GM12878 (cell line): ENCODE results near the gene CMSS1. TPM values are rescaled to one million over a fixed set of nuclear protein-coding genes. Genes with fewer than 3 reads are reported as not detected.

Source experiments
- ATAC-seq: fragments of 200-7000 bp; cut with Tn5 transposase; 3 replicates; pipeline ENCODE4 v1.9.1; 2020; ENCODE audit warnings: mild to moderate bottlenecking, moderate library complexity
- BruUV-seq: library from RNA; stranded (reverse); fragments of 400-500 nt; replicated peaks from 2 replicates; lab custom pipeline; 2021; lab: Mats Ljungman, UMichigan
- CTCF ChIA-PET: fragments of 300-600 bp; sonication (Branson Sonifier 250); formaldehyde crosslinking; extraction: SDS; loops from one replicate; lab custom pipeline; 2021; ENCODE audit warnings: inconsistent platforms; lab: Yijun Ruan, JAX
- POLR2A ChIA-PET: fragments of 350-600 bp; formaldehyde crosslinking; extraction: SDS; loops from one replicate; lab custom pipeline; 2021; ENCODE audit warnings: inconsistent platforms; lab: Charles Lee
- RAD21 ChIA-PET: fragments of 300-600 bp; sonication (Branson Sonifier 250); formaldehyde crosslinking; loops from one replicate; lab custom pipeline; 2023; ENCODE audit warnings: antibody characterized with exemption; ENCODE audit not compliant: unreplicated experiment; lab: Charles Lee
- SMC1A ChIA-PET: fragments of 300-600 bp; sonication (Branson Sonifier 250); formaldehyde crosslinking; loops from one replicate; lab custom pipeline; 2023; ENCODE audit not compliant: unreplicated experiment, uncharacterized antibody; lab: Charles Lee
- DNase-seq: peaks from one replicate; pipeline ENCODE4 v3.0.0-alpha.2; 2011; ENCODE audit warnings: low read depth, low spot score
- FAIRE-seq: peaks from 3 replicates; lab custom pipeline; 2011; peaks lifted over from hg19 to GRCh38; lab: Jason Lieb, UNC
- H2AFZ ChIP-seq: 2 replicates; pipeline ENCODE4 v1.6.0; 2011; ENCODE audit warnings: low read depth, low read length, control low read depth; ENCODE audit not compliant: control insufficient read depth
- H3K27ac ChIP-seq: 2 replicates; pipeline ENCODE4 v1.5.1; 2011; ENCODE audit warnings: control low read depth; ENCODE audit not compliant: control insufficient read depth, insufficient read depth
- H3K27me3 ChIP-seq, 2 experiments: replicated peaks in 1 of 2; 2 replicates each; pipeline versions ENCODE4 v1.6.0 to v1.6.1; 2011; ENCODE audit warnings: low read length in 1 of 2; ENCODE audit not compliant: control insufficient read depth in 2 of 2, insufficient read depth in 2 of 2
- H3K36me3 ChIP-seq, 2 experiments: 2 replicates each; pipeline ENCODE4 v1.5.1; 2011; ENCODE audit warnings: low read length in 1 of 2; ENCODE audit not compliant: control insufficient read depth in 2 of 2, insufficient read depth in 2 of 2
- H3K4me1 ChIP-seq: 2 replicates; pipeline ENCODE4 v1.6.1; 2011; ENCODE audit warnings: mild to moderate bottlenecking, low read length, moderate library complexity, mixed read lengths; ENCODE audit not compliant: control insufficient read depth, insufficient read depth
- H3K4me2 ChIP-seq: 2 replicates; pipeline ENCODE4 v1.6.0; 2011; ENCODE audit warnings: control low read depth; ENCODE audit not compliant: control insufficient read depth, insufficient read depth
- H3K4me3 ChIP-seq: fragments of 200-600 bp; sonication (generic); 2 replicates; pipeline ENCODE4 v1.5.1; 2016
- H3K79me2 ChIP-seq: 2 replicates; pipeline ENCODE4 v1.6.0; 2011; ENCODE audit warnings: low read length; ENCODE audit not compliant: control insufficient read depth, insufficient read depth
- H3K9ac ChIP-seq: 2 replicates; pipeline ENCODE4 v1.8.0; 2011; ENCODE audit warnings: low read length, control low read depth, mixed read lengths; ENCODE audit not compliant: control insufficient read depth, insufficient read depth
- H3K9me3 ChIP-seq: replicated peaks from 3 replicates; pipeline ENCODE4 v1.5.1; 2011; ENCODE audit warnings: mild to moderate bottlenecking, low read length; ENCODE audit not compliant: control insufficient read depth, insufficient read depth
- H4K20me1 ChIP-seq: 2 replicates; pipeline ENCODE4 v1.6.0; 2011; ENCODE audit not compliant: control insufficient read depth, insufficient read depth
- BHLHE40 ChIP-seq, 2 experiments: fragments of 450-650 bp in 1 of 2; IDR thresholded peaks; 2 replicates each; pipeline ENCODE4 v1.6.1; 2011 to 2017; ENCODE audit warnings: low read depth in 2 of 2, borderline replicate concordance in 1 of 2, improper control_type of control experiment in 1 of 2, low read length in 1 of 2, mild to moderate bottlenecking in 1 of 2
- CBFB ChIP-seq: IDR thresholded peaks from 2 replicates; pipeline ENCODE4 v1.6.1; 2016; ENCODE audit warnings: antibody characterized with exemption, low read depth
- FOXK2 ChIP-seq: fragments of 450-650 bp; IDR thresholded peaks from 2 replicates; pipeline ENCODE4 v1.6.1; 2017; ENCODE audit warnings: mild to moderate bottlenecking, moderate library complexity
- MEF2B ChIP-seq: fragments of 450-650 bp; IDR thresholded peaks from 2 replicates; pipeline ENCODE4 v1.6.1; 2018; ENCODE audit warnings: mild to moderate bottlenecking, moderate library complexity; ENCODE audit not compliant: partially characterized antibody, poor library complexity, severe bottlenecking
- NFXL1 ChIP-seq: fragments of 450-650 bp; IDR thresholded peaks from 2 replicates; pipeline ENCODE4 v1.6.1; 2017; ENCODE audit warnings: antibody characterized with exemption, mild to moderate bottlenecking, borderline replicate concordance
- NR2C2 ChIP-seq: IDR thresholded peaks from 2 replicates; pipeline ENCODE4 v1.6.1; 2011; ENCODE audit warnings: borderline replicate concordance, low read depth; ENCODE audit not compliant: control insufficient read depth, insufficient read length
- PKNOX1 ChIP-seq: fragments of 450-650 bp; IDR thresholded peaks from 2 replicates; pipeline ENCODE4 v1.6.1; 2016; ENCODE audit warnings: mild to moderate bottlenecking
- POLR2AphosphoS2 ChIP-seq: IDR thresholded peaks from 2 replicates; pipeline ENCODE4 v1.6.1; 2011; ENCODE audit warnings: low read depth, mild to moderate bottlenecking, low read length, improper control_type of control experiment, moderate library complexity
- RAD21 ChIP-seq: IDR thresholded peaks from 2 replicates; pipeline ENCODE4 v1.6.1; 2011; ENCODE audit warnings: mild to moderate bottlenecking, low read depth, low read length, moderate library complexity; ENCODE audit not compliant: insufficient read depth
- USF1 ChIP-seq: IDR thresholded peaks from 2 replicates; pipeline ENCODE4 v1.6.1; 2011; ENCODE audit warnings: borderline replicate concordance, low read depth, mild to moderate bottlenecking, moderate library complexity, mixed read lengths, low read length; ENCODE audit not compliant: insufficient read depth; ENCODE audit errors: extremely low read length
- ZBED1 ChIP-seq: IDR thresholded peaks from 2 replicates; pipeline ENCODE4 v1.6.1; 2016; ENCODE audit warnings: borderline replicate concordance
- ZSCAN29 ChIP-seq: fragments of 450-650 bp; IDR thresholded peaks from 2 replicates; pipeline ENCODE4 v1.6.1; 2017; ENCODE audit warnings: mild to moderate bottlenecking, moderate library complexity
- in situ Hi-C: fragments of 300-500 bp; cut with MboI; formaldehyde crosslinking; loops from 9 replicates; pipeline ENCODE4 v1.14.3; 2018; ENCODE audit warnings: mixed read lengths
- intact Hi-C: fragments of 100-400 bp; cut with micrococcal nuclease; formaldehyde crosslinking; loops from one replicate; pipeline ENCODE4 v1.14.2; 2022; ENCODE audit not compliant: unreplicated experiment
- polyA plus RNA-seq, 11 experiments: library from polyadenylated mRNA; depleted of rRNA in 4 of 11; unstranded in 6 of 11; stranded (reverse) in 5 of 11; fragments of >200 nt; fragmentation: Nextera tagmentation in 4 of 11; fragmentation: Illumina TruSeq in 1 of 11; extraction: Ambion mirVana in 4 of 11; extraction: Trizol in 1 of 11; gene quantifications; 1 replicate in 1 of 11; 2 replicates in 10 of 11; pipeline versions ENCODE4 v1.2.1 to v1.2.3, GENCODE V29; 2011 to 2016; ENCODE audit warnings: inconsistent platforms in 2 of 11, missing spikeins in 2 of 11, low read depth in 1 of 11
- total RNA-seq, 4 experiments: library from RNA; depleted of rRNA in 3 of 4; stranded (reverse); fragments of >200 nt in 3 of 4; fragmentation: Illumina TruSeq in 1 of 4; extraction: Trizol in 1 of 4; gene quantifications; 2 replicates each; pipeline versions ENCODE4 v1.2.1 to v1.2.3, GENCODE V29; 2013 to 2021
- TF ChIP-seq, protein P1 (sequence below): IDR thresholded peaks from 2 replicates; pipeline ENCODE4 v1.6.1; 2012; ENCODE audit warnings: low read length, inconsistent platforms
- TF ChIP-seq, protein P2 (sequence below): fragments of 450-650 bp; IDR thresholded peaks from 2 replicates; pipeline ENCODE4 v1.6.1; 2014; ENCODE audit warnings: mild to moderate bottlenecking

The CMSS1 gene
- total and polyA plus RNA-seq, 10 of the 15 experiments (the other 5 are each of a cell fraction or from before 2014, with no cell fraction given): 31.0 to 118 (median 70.1) TPM

GRCh38 chr3:100022506-100022905 is 204.8 kb downstream of the CMSS1 start:
- in situ Hi-C loops (no loop called here), intact Hi-C loops (no loop called here)
- Histone ChIP-seq H3K4me2 (no peak overlapping the region), H3K9me3 (no peaks in the 10 kb centered on the region), H3K27me3 (no peaks in the 10 kb centered on the region)
- no TSS peak for BruUV-seq
- ChIA-PET SMC1A (no interaction called here), POLR2A (interaction anchor here (0.7 kb wide), 2 partner anchors 16 to 132 kb away, joined by 3 to 4 read pairs; no protein-coding TSS in a partner anchor)
- TF ChIP-seq, protein P1, sequence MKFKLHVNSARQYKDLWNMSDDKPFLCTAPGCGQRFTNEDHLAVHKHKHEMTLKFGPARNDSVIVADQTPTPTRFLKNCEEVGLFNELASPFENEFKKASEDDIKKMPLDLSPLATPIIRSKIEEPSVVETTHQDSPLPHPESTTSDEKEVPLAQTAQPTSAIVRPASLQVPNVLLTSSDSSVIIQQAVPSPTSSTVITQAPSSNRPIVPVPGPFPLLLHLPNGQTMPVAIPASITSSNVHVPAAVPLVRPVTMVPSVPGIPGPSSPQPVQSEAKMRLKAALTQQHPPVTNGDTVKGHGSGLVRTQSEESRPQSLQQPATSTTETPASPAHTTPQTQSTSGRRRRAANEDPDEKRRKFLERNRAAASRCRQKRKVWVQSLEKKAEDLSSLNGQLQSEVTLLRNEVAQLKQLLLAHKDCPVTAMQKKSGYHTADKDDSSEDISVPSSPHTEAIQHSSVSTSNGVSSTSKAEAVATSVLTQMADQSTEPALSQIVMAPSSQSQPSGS: no peak
- TF ChIP-seq POLR2AphosphoS2 (no peak), ZSCAN29 (no peak), RAD21 (no peak), FOXK2 (no peak), ZBED1 (no peak), NFXL1 (no peak), MEF2B (no peak), CBFB (no peak), PKNOX1 (no peak), NR2C2 (no peak), USF1 (no peak), BHLHE40 (IDR thresholded peaks at IDR 0.05; ENCODE audit: borderline replicate concordance in 1 of 2, low read depth in 2 of 2, low read length in 1 of 2) (no peak)
- TF ChIP-seq, protein P2, sequence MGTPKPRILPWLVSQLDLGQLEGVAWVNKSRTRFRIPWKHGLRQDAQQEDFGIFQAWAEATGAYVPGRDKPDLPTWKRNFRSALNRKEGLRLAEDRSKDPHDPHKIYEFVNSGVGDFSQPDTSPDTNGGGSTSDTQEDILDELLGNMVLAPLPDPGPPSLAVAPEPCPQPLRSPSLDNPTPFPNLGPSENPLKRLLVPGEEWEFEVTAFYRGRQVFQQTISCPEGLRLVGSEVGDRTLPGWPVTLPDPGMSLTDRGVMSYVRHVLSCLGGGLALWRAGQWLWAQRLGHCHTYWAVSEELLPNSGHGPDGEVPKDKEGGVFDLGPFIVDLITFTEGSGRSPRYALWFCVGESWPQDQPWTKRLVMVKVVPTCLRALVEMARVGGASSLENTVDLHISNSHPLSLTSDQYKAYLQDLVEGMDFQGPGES: no peak
- TF ChIP-seq, all 136 proteins: peak for 0
- H3K79me2 ChIP-seq: no peaks in the 10 kb centered on the region
- H3K4me1 ChIP-seq: no peaks in the 10 kb centered on the region
- no peaks in the 10 kb centered on the region for H3K36me3 ChIP-seq
- H3K9ac ChIP-seq: no peak overlapping the region
- H2AFZ ChIP-seq: no peak overlapping the region
- ATAC-seq (no peak), DNase-seq (no peak), FAIRE-seq (no peak)
- no peak overlapping the region for H3K27ac ChIP-seq
- ChIA-PET CTCF (no interaction called here), RAD21 (no interaction called here)
- no peak overlapping the region for H3K4me3 ChIP-seq
- no peaks in the 10 kb centered on the region for H4K20me1 ChIP-seq
